Neural crest cell (in vitro differentiated cells): ENCODE data around the gene UTS2R. TPM values are rescaled to one million over a fixed set of nuclear protein-coding genes. Genes with fewer than 3 reads are reported as not detected.
A peak's percentile ranks its signal among the peaks of the same experiment; 100 is the strongest.

ENCODE experiments used
- DNase-seq: peaks from one replicate; pipeline ENCODE4 v3.0.0; 2021; ENCODE audit warnings: low read depth, mixed read lengths, low spot score
- H3K27ac Mint-ChIP-seq: one replicate; pipeline ENCODE4 v1.8.0; 2021; ENCODE audit warnings: mild to moderate bottlenecking, mixed read lengths; ENCODE audit not compliant: unreplicated experiment
- H3K27me3 Mint-ChIP-seq: 2 replicates; pipeline ENCODE4 v1.8.0; 2021; ENCODE audit warnings: low read depth, mild to moderate bottlenecking, mixed read lengths
- H3K36me3 Mint-ChIP-seq: 2 replicates; pipeline ENCODE4 v1.8.0; 2021; ENCODE audit warnings: low read depth, mild to moderate bottlenecking, mixed read lengths
- H3K4me1 Mint-ChIP-seq: 2 replicates; pipeline ENCODE4 v1.8.0; 2021; ENCODE audit warnings: mixed read lengths
- H3K4me3 Mint-ChIP-seq: one replicate; pipeline ENCODE4 v1.8.0; 2021; ENCODE audit warnings: mild to moderate bottlenecking, mixed read lengths
- H3K9me3 Mint-ChIP-seq: 2 replicates; pipeline ENCODE4 v1.8.0; 2021; ENCODE audit warnings: mixed read lengths
- total RNA-seq: library from RNA; stranded (reverse); gene quantifications from 2 replicates; pipeline ENCODE4 v1.2.1, GENCODE V29; 2021
- TF ChIP-seq, protein P1 (sequence below): fragments of 200-600 bp; sonication (generic); conservative IDR thresholded peaks from 2 replicates; pipeline ENCODE4 v1.5.0; 2021; ENCODE audit warnings: antibody characterized with exemption, mild to moderate bottlenecking

Gene UTS2R
- total RNA-seq, 1 donor from 2014 or later: not detected

DNA sequence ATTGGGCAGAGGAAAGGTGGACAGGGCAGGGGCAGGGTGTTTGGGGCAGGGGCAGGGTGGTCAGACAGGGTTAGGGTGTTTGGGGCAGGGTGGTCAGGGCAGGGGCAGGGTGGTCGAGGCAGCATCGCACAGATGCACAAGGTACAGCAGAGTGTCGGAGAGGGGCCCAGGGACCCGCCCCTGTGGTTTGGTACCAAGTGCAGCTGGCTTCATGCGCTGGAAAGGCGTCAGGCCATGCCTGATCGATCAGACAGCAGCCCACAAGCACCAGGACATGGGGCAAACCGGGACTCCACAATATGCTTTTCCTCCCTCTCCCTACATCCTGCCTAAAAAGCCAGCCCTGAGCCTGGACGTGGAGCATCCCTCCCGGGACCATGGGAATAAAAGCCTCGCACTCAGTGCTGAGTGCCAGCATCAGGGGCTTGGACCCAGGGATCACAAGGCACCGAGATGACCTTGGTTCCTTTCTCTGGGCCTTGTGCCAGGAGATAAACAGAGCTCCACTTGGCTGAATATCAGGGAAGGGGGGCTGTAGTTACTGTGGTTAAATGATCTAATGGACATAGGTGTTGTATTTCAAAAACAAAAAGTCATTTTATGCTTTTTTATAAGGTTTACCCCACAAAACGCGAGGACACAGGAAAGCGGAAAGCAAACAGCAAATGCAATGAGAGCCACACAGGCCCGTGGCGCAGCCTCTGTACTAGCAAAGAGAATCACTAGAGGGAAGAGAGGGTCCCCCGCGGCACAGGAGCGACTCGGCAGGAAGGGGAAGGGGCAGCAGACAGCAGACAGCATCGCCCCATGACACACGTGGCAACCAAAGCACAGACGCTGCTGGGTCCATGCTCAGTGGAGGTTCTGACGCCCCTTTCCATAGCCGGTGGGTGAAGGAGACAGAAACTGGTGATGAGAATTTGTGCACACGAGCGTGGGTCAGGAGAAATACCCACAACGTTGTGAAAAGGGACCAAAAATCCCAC, 41.3 kb downstream of the UTS2R start:
- peaks cover 11% of the 10 kb centered on the region for H3K4me1 Mint-ChIP-seq
- no peaks in the 10 kb centered on the region for H3K9me3 Mint-ChIP-seq
- no peak overlapping the region for H3K27ac Mint-ChIP-seq
- peak overlapping the region; percentile 36 for H3K4me3 Mint-ChIP-seq
- TF ChIP-seq, protein P1, sequence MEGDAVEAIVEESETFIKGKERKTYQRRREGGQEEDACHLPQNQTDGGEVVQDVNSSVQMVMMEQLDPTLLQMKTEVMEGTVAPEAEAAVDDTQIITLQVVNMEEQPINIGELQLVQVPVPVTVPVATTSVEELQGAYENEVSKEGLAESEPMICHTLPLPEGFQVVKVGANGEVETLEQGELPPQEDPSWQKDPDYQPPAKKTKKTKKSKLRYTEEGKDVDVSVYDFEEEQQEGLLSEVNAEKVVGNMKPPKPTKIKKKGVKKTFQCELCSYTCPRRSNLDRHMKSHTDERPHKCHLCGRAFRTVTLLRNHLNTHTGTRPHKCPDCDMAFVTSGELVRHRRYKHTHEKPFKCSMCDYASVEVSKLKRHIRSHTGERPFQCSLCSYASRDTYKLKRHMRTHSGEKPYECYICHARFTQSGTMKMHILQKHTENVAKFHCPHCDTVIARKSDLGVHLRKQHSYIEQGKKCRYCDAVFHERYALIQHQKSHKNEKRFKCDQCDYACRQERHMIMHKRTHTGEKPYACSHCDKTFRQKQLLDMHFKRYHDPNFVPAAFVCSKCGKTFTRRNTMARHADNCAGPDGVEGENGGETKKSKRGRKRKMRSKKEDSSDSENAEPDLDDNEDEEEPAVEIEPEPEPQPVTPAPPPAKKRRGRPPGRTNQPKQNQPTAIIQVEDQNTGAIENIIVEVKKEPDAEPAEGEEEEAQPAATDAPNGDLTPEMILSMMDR: no peak
- no peak for DNase-seq
- no peaks in the 10 kb centered on the region for H3K27me3 Mint-ChIP-seq
- H3K36me3 Mint-ChIP-seq: no peaks in the 10 kb centered on the region

DNA sequence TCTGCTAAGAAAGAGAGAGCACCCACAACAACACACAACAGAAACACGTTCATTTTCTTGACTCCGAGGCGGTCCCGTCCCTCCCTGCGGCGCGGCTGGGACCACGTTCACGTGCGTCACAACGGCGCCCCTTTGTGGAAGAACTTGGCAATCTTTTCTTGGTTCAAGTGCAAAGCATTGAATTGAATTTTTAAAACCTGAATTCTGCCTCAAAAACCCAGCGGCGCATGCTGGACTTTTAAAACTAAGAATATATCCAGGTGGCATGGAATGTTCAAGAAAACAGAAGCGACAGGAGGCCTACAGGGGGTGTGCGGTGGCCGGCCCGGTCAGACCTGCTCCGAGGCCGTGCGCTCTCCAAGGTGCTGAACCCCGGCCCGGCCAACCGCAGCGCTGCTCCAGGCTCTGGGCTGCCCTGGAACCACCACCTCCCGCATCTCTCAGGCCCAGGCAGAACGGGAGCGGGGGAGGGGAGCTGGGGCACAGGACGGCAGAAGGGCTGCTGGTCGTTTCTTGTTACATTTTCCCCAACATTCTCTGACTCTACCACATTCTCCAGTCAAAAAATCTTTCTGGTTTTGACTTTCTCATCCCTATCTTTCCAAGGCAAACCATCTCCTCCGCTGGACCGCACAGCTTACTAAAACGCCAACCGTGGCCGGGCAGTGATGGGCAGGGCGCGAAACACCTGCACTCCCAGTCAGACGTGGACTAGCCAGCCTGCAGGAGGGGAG, 43.1 kb downstream of the UTS2R start:
- Mint-ChIP-seq H3K9me3 (no peaks in the 10 kb centered on the region), H3K36me3 (no peaks in the 10 kb centered on the region), H3K4me1 (peaks cover 12% of the 10 kb centered on the region), H3K4me3 (peak overlapping the region; percentile 14), H3K27ac (no peak overlapping the region), H3K27me3 (no peaks in the 10 kb centered on the region)
- TF ChIP-seq, protein P1: peak; percentile 74
- peak; percentile 74 for DNase-seq

DNA sequence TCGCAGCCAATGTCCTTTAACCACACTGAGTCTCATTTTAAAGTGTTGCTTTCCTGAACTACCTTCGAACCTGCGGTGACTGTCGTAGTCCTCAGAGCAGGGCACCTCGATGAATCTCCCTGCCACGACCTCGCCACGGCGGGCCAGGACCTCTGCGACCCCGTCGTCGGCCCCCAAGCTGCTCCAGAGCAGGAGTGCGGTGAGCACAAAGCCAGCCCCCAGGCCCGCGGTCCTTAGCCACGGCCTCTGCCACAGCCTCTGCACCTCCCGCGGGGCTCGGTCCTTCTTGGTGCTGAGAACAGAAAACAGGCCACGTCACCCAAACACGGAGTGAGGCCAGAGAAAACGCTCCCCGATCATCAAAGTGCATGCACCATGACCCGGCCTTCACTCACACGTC, 43.8 kb downstream of the UTS2R start:
- no peak overlapping the region for H3K4me3 Mint-ChIP-seq

DNA sequence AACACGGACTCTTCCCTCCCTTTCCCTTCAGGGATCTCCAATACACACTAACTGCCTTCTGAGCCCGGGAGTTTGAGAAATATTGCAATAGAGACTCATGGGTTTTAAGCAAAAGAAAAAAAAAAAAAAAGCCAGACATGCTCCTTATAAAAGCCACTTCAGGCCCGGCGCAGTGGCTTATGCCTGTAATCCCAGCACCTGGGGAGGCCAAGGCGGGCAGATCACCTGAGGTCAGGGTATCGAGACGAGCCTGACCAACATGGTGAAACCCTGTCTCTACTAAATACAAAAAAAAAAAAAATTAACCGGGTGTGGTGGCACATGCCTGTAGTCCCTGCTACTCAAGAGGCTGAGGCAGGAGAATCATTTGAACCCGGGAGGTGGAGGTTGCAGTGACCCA, 44.2 kb downstream of the UTS2R start:
- Mint-ChIP-seq H3K27ac (peak overlapping the region; percentile 67), H3K36me3 (peaks cover 3% of the 10 kb centered on the region)

More for the DNA sequence above, 43.8 kb downstream of the UTS2R start:
- TF ChIP-seq, protein P1: no peak
- Mint-ChIP-seq H3K27me3 (no peaks in the 10 kb centered on the region), H3K27ac (peak overlapping the region; percentile 67), H3K9me3 (no peaks in the 10 kb centered on the region), H3K36me3 (peaks cover 2% of the 10 kb centered on the region), H3K4me1 (peaks cover 12% of the 10 kb centered on the region)
- DNase-seq: no peak

DNA sequence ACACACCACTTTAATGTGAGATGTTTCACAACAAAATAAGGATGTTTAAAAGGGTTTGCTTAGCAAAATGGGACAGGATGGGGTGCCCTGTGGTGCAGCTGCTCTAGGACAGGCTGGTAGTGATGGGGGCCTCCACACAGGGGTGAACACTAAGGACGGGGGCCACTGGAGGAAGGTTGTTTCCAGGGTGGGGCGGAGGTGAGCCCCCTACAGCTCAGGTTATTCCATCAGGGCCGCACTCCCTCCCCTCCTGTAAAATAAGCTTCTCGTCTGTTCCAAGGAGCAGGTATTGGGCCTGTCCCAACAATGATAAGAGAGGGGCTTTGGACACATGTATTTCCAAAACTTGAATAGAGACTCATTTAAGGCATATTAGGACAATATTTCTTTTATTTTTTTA, 44.7 kb downstream of the UTS2R start:
- no peak for DNase-seq
- TF ChIP-seq, protein P1: no peak
- no peak overlapping the region for H3K27ac Mint-ChIP-seq
- peaks cover 8% of the 10 kb centered on the region for H3K36me3 Mint-ChIP-seq
- peaks cover 12% of the 10 kb centered on the region for H3K4me1 Mint-ChIP-seq
- no peaks in the 10 kb centered on the region for H3K9me3 Mint-ChIP-seq
- H3K4me3 Mint-ChIP-seq: no peak overlapping the region
- H3K27me3 Mint-ChIP-seq: no peaks in the 10 kb centered on the region

More for the DNA sequence above, 44.2 kb downstream of the UTS2R start:
- Mint-ChIP-seq H3K9me3 (no peaks in the 10 kb centered on the region), H3K27me3 (no peaks in the 10 kb centered on the region), H3K4me3 (peak overlapping the region; percentile 34), H3K4me1 (peaks cover 12% of the 10 kb centered on the region)
- DNase-seq: no peak
- TF ChIP-seq, protein P1: no peak
